Measurements from ENCODE around the gene BTN3A1.
"Not testable (repeated sequence)": the region's sequence is repeated elsewhere in the genome, so short reads cannot be mapped to it uniquely, and the experiment has no call there.

BTN3A1 gene

DNA sequence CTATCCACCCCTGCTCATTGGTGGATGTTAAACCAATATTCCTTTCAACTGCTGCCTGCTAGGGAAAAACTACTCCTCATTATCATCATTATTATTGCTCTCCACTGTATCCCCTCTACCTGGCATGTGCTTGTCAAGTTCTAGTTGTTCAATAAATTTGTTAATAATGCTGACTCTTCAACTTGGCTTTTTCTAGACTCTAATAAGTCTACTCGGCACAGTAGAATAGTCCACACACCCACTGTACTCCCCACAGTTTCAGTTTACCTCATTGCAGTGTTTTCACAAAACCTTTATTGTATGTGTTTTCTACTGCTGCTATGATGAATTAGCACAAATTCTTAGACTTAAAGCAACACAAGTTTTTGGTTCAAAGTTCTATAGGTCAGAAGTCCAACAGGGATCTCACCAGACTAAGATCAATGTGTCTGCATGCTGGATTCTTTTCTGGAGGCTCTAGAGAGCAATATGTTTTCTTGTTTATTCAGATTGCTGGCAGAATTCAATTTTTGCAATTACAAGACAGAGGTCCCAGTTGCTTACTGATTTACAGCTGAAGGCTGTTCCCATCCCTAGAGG, 13.1 kb downstream of the BTN3A1 start:
- no peak for DNase-seq

DNA sequence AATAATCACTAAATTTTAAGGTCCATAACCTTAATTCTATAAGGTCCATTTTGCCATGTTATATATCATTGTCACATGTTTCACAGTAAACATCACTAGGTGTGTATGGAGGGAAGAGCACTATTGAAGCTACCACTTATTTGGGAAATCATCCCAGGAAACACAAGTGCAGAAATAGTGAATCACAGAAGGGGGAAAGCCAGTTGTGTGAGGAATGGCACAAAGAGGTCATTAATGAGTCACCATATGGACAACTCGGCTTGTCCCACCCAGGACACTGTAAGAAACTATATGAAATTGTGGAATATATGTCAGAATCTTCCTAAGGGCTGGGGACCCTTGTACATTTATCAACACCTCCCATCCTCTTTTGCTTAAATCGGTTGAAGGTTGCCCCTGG, 13.7 kb downstream of the BTN3A1 start:
- DNase-seq: no peak

DNA sequence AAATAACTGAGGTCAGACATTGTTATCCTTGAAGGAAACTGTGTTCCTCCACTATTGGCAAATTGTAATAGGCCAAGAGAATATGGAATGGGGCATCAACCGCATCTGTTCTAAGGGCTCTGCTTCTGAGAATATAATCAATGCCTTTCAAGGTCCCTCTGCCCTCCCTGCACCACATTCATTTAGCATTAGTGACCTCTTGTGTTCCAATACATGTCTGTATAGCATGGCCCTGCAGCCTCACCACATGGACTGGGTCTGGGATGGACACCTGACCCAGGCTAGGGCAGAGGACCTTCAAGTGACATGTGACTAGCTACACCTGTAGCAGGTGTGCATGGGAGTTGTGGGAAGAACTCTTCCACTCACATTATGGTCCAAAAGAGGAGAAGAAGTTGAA, 14.2 kb downstream of the BTN3A1 start:
- no peak for DNase-seq

DNA sequence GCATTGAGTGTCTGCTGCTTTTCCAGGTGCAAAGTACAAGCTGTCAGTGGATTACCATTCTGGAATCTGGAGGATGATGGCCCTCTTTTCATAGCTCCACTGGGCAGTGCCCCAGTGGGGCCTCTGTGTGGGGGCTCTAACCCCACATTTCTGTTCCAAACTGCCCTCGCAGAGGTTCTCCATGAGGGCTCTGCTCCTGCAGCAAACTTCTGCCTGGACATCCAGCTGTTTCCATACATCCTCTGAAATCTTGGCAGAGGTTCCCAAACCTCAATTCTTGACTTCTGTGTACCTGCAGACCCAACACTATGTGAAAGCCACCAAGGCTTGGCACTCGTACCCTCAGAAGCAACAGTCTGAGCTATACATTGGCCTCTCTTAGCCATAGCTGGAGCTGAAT, 16.0 kb downstream of the BTN3A1 start:
- DNase-seq: not testable (repeated sequence)

DNA sequence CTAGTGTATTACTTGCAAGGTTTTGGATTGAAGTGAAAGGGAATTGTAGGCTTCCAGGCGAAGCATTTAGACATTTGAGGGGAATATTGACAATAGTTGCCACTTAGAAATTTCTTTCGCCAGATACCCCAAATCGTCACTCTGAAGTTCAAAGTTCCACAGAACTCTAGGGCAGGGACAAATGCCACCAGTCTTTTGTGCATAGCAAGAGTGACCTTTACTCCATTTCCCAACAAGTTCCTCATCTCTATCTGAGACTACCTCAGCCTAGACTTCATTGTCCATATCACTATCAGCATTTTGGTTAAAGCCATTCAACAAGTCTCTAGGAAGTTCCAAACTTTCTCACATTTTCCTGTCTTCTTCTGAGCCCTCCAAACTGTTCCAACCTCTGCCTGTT, 16.7 kb downstream of the BTN3A1 start:
- DNase-seq: not testable (repeated sequence)

DNA sequence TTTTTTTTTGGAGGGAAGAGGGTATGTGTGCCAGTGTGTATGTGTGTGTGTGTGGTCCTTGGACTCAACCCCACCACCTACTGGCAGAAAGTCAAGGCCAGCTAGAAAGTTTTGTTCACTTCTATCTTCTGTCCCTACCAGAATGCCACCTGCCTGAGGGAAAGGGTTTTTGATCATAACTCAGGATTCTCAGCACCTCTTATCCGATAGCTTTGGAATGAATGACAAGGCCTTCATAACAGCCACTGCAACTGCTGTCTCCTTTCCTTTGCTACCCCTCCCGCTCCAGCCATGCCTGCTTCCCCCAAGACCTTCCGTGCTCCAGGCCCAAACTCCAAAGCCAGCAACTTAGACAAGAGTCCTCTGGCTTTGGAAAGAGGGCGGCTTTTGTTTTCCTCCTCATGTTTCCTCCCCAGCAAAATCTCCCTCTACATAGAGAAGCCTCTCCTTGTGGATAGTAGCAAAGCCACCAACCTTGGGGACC, 18.7 kb downstream of the BTN3A1 start:
- peak; percentile 29 for DNase-seq

DNA sequence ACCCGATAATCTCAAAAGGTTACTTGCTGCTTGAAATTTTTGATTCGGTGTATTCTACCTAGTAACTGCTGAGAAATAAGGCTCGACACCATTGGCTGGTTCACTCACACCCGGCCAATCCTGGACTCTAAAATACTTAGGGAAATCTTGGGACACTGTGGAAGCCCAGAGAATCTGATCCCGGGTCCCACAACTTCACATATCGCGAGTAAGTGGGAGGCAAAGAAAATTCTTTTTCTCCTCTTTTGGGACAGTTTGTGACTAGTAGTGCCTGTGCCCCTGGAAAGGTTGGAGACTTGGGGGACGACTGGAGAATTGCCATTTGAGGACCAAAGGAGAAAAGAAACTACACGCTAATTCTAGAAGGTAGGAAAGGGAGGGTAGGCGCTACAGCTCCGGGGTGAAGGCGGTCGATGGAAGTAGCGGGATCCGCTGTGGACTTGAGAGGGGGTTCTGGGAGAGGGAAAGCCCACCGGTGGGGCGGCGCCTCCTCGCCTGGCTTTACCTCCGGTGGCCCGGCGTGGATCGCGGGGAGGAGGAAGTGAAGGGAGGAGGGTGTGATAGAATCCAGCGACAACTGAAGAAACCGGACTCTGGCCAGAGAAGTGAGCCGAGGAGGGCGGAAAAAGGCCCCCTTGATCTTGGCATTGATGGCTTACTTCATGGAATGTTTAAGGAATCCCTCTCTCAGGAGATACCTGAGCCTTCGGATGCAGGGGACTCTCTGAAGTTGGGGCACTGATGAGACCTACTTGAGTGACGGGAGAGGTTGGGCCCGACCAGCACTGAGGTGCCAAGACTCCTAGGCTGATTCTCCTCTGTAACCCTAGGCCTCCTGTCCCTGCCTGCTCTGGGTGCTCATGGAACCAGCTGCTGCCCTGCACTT, 19.4 kb downstream of the BTN3A1 start:
- peak; percentile 77 for DNase-seq

DNA sequence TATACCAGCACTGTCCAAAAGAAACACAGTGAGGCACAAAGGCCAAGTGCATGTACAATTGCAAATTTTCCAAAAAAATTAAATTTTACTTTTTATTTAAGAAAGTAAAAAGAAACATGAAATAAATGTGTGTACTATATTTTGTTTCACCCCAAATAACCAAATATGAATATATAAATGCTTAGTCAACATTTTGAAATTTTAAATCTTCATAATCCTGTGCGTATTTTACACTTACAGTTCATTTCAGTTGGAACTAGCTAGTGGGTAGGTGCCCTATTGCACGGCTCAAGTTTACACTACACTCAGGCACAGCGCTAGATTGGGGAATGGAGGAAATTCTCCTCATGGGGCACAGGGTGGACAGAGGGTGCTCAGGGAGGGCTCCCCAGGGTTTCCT, 20.3 kb downstream of the BTN3A1 start:
- no peak for DNase-seq

DNA sequence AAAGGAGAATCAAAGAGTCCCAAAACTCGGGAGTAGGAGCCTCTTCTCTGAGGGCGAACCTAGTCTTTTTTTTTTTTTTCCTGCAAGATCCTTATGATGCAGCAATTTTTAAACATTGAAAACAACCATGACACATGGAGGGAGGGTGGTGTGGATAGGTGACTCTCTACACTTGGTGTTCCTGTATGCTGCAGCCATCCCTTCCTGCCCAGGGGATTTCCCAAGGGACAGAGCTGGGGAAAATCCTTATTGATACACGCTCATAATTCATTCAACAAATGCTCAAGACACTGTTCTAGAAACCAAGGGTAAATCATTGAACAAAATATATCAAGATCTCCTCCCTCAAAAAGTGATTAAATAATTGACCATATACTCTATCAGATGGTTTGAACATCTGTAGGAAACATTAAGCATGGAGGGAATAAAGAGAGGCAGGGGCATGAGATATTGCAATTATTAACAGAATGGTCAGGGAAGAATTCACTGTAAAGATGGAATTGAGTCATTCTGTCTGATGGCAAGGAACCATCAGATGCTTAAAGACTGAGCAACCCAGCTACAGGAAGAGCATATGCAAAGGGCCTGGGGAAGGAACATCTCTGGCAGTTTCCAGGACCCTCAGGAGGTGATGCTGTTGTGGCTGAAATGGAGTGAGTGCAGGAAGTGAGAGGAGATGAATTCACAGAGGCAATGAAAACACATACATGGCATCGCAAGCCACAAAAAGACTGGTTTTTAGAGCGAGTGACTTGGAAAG, 24.8 kb downstream of the BTN3A1 start:
- no peak for DNase-seq

DNA sequence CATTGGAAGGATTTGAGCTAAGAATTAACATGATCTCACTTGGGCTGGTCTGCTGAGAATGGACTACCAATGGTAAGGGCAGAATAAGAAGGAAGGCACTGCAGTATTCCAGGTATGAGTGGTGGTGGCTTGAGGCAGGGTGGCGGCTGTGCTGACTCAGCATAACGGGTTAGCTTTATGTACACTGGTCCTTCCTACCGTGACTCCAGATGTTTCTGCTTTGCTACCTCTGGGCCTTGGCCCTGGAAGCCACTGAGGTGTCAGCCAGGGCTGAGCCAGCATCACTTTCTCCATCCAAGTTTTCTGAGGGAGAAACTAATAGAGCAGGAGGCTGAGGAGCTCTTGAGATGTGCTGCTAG, 25.4 kb downstream of the BTN3A1 start:
- no peak for DNase-seq

DNA sequence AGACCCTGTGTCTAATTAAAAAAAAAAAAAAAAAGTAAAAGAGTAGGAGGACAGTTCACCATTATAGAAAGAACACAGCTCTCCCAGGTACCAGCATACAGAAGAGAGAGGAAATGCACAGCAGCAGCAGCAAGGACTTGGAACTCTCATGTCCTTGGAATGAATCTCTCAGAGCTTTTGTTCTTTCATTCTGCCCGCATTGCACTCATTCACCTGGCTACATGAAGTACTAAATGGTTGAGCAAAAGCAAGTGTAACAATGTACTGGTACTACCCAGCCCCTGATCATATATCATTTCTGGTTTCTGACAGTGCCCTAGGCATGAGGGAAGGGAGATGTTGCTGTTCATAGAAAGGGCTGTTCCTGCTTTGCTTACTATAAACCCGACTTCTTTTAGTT, 26.1 kb downstream of the BTN3A1 start:
- DNase-seq: no peak

DNA sequence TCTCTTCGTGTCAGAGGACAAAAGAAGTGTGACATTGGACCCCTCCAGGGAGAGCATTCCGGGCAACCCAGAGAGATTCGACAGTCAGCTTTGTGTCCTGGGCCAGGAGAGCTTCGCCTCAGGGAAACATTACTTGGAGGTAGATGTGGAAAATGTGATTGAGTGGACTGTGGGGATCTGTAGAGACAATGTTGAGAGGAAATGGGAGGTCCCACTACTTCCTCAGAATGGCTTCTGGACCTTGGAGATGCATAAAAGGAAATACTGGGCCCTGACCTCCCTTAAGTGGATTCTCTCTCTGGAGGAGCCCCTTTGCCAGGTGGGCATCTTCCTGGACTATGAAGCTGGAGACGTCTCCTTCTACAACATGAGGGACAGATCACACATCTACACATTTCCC, 28.7 kb downstream of the BTN3A1 start:
- no peak for DNase-seq

DNA sequence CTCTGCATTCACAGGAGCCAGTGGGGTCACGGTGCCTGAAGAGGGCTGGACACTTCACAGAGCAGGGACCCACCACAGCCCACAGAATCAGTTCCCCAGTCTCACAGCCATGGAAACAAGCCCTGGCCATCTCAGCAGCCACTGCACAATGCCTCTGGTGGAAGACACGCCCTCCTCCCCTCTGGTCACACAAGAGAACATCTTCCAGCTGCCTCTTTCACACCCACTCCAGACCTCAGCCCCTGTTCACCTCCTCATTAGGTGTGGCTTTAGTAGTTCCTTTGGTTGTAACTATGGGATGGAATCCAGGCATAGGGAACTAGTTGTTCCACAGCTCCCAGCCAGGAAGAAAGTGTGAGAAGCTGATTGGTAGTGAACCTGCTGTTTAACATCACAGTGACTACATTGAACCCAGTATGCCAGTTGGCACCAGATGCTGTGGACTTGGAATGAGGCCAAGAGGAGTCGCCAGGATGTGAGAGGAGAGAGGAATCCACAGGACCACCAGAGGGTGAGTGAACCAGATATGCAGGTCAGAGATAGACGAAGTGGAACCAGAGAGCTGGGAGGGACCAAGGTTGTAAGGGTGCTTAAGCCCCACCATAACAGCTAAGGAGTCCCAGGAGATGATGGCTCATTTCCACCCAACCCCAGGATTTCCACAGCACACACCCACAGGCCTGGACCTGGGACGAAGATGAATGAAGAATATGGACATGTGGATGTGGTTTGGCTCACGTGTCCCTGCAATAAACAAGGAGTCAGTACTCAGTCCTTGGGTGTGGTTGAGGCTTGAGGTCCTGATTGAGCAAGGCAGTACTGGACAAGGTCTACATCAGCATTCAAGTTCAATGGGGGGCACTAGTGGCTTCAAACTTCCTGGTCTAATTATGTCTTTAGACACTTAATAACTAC, 29.4 kb downstream of the BTN3A1 start:
- DNase-seq: no peak

DNA sequence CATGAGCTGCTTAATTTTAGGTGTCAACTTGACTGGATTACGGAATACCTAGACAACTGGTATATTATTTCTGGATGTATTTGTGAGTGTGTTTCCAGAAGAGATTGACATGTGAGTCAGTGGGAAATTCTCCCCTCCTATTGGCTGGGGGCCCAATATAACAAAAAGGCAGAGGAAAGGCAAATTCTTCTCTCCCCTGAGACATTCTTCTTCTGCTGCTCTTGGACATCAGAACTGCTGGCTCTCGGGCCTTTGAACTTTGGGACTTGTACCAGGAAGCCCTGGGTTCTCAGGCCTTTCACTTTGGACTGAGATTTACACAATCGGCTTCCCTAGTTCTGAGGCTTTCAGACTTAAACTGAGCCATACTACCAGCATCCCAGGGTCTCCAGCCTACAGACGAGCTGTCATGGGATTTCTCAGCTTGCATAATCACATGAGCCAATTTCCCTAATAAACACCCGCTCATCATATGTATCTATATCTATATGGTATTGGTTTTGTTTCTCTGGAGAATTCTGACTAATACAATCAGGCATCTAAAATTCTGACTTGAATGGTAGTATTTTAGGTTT, 30.6 kb downstream of the BTN3A1 start:
- DNase-seq: no peak

DNA sequence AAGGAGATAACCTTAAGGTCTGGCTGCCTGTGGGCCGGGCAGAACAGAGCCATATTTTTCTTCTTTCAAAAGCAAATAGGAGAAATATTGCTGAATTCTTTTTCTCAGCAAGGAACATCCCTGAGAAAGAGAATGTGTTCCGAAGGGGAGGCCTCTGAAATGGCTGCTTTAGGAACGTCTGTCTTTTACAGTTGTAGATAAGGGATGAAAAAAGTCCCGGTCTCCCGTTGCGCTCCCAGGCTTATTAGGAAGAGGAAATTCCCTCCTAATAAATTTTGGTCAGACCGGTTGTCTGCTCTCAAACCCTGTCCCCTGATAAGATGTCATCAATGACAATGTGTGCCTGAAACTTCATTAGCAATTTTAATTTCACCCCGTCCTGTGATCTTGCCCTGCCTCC, 31.6 kb downstream of the BTN3A1 start:
- not testable (repeated sequence) for DNase-seq

DNA sequence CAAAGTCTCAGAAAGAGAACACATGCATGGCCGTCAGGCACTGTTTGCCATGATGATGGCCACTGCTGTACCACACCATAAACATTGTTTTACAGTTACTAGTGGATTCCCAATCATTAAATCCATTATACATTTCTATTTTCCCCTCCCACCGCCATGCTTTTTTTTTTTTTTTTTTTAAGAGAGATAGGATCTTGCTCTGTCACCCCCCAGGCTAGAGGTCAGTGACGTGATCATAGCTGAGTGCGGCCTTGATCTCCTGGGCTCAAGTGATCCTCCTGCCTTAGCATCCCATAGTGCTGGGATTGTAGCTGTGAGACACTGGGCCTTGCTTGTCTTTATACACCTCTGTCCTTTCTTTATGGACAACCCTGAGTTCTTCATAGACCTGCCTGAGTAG, 33.9 kb downstream of the BTN3A1 start:
- DNase-seq: no peak

DNA sequence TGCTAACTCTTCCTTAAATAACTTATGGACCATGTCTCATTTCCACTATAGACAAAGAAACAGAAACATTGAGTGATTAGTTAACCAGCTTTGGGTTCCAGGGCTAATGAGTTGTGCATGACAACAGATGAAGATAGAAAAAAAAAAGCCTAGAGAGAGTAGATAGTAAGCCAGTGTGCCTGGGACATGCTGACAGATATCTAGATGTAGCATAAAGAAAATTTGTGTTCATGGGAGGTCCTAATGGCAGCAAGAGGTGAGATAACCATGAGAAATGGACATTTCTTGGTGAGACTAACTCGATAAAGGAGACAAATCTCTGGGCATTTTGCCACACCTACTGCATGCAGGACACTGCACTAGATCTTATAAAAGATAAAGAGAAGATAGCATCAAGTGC, 35.5 kb downstream of the BTN3A1 start:
- no peak for DNase-seq

DNA sequence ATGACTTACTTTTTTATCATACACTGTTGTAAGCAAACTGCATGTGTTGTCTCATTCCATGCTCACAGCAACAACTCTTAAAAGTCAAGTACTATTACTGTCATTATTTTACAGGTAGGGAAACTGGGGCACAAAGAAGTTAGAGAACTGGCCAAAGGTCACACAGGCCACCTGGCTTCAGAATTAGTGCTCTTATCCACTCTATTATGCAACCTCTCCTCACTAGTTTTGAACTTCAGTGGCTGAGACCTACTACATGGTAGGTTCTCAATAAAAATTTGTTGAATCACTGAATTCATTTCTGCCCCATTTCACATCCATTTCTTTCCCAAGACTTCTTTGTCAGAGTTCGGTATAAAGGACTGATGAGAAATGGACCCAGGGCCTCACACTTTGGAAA, 35.9 kb downstream of the BTN3A1 start:
- no peak for DNase-seq

DNA sequence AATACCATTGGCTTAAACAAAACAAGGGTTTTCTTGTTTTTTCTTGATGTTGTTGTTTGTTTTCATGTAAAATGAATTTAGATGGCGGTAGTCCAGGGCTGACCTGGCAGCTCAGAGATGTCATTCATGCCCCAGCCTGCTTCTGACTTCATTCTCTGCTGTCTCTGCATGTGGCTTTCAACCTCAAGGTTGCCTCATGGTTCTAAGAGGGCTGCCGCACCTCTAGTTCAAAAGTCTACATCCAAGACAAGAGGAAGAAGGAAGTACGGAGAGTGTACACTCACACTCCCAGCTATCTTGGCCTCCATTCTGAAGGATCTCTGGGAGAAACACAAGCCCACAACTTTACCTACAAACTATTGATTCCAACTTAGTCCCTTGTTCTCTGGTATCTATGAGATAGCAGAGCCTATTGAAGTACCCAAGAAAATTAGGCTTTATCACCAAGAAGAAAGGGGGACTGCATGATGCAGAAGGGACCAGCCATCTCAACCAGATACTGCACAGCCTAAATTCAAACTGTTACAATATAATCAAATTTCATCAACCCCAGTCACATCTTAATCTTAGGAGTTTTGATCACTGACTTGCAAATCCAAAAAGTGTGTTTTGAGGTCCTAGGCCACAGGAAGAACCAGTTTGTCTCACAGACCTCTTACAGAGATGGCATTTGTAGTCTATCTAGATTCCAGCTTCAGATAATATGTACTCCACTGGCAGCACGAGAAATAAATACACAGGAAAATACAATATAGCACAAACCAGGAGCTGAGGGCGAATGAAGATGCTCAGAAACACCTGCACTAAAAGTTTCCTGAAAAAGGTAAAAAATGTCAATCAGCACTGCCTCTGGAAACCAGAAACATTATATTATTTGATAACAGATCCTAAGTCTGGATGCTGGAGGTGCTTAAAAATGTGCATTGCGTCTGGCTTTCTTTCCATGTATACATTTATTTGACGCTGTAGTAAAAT, 37.4 kb downstream of the BTN3A1 start:
- no peak for DNase-seq

DNA sequence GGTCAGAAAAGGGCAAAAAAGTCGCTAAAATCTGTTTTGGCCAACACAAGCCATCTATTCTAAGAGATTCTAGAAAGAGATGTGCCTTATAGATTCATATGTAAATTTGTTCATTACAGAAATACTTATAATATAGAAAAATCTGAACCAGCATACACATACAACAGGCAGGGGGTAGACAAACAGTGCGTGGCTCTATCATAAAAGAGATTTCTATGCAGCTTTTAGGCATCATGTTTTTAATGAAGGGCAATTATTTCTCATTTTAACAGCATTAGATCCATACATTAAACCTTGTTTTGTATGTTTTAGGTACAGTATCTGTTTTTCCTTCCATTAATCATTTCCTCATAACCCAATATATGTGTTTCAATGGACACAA, 38.9 kb downstream of the BTN3A1 start:
- no peak for DNase-seq

DNA sequence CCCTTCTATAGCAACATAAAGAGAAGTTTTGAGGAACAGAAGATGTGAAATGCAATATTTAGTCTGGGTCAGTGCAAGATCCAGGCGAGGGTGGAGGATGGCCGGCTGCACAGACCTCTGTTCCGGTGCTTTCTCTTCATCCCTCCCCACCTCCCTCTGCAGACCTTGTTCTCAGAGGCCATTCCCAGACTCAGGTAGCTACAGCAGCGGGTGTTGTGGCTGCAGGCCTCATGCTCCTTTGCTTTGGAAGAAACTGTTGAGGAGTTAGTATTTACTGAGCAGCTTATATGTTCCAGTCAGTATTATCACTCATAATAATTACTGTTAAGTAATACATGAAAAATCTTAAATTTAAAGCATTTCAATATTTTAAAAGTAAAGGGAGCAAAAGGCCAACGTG, 39.9 kb downstream of the BTN3A1 start:
- no peak for DNase-seq
